CD4-positive, alpha-beta T cell treated with Interleukin-10 for 1 hour (primary cell): ENCODE data around the gene WDR90.

Experiments used
- DNase-seq: peaks from one replicate; pipeline ENCODE4 v3.0.0-alpha.2; 2020

Gene WDR90

DNA sequence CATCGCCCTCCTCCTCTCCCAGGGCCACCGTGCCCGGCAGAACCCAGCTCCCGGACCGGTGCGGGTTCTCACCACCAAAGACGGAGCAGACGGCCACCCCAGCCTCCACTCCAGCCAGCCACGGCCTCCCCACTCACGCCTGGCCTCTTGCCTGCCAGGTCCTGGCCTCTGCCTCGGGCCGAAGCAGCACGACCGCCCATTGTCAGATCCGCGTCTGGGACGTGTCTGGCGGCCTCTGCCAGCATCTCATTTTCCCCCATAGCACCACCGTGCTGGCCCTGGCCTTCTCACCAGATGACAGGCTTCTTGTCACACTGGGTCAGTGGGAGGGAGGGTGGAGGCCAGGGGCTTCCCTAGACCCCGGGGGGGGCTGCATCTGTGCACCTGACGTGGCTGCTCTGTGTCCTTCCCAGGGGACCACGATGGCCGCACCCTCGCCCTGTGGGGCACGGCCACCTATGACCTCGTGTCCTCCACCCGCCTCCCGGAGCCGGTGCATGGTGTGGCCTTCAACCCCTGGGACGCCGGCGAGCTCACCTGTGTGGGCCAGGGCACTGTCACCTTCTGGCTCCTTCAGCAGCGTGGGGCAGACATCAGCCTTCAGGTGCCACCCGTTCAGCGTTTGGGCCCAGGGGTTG lies 12.1 kb downstream of the WDR90 start:
- no peak for DNase-seq

DNA sequence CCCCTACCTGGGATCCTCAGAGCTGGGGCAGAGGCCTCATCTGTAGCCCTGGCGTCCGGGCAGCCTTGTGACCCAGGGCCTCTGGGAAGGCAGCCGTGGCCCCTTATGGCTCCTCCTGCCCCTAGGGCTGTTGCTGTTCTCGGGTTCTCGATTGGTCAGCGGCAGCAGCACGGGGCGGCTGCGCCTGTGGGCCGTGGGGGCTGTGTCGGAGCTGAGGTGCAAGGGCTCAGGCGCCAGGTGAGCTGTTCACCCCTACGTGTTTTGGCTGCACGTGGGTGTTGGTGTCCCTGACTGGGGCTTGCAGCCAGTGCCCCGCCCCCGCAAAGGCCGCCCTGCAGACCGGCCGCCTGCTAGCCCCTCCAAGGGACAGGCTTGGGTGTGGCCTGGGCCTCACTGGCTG lies 12.9 kb downstream of the WDR90 start:
- no peak for DNase-seq

DNA sequence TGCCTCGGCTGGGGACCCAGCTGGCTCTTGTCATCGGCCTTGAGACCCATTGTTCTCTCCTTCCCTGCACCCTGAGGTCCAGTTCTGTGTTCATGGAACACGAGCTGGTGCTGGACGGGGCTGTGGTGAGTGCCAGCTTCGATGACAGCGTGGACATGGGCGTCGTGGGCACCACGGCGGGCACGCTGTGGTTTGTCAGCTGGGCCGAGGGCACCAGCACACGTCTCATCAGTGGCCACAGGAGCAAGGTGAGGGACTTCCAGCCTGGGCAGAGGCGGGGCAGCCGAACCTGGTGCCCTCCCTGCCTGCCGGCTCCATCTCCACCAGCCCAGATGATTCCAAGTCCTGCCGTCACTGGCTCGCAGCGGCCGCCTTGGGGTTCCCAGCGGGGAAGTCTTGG lies 13.4 kb downstream of the WDR90 start:
- DNase-seq: no peak

DNA sequence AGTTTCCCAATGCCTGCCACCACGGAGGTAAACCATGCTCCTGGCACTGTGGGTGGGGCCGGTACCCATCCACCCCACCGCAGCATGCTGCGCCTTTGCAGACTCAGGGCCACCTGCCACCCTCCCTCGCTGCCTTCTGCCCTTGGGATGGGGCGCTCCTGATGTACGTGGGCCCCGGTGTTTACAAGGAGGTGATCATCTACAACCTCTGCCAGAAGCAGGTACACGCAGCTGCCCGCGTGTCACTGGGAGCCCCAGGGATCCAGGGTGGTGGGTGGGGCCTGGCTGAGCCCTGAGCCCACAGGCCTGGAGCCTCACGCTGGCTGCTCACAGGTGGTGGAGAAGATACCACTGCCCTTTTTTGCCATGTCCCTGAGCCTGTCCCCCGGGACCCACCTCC lies 17.4 kb downstream of the WDR90 start:
- no peak for DNase-seq

DNA sequence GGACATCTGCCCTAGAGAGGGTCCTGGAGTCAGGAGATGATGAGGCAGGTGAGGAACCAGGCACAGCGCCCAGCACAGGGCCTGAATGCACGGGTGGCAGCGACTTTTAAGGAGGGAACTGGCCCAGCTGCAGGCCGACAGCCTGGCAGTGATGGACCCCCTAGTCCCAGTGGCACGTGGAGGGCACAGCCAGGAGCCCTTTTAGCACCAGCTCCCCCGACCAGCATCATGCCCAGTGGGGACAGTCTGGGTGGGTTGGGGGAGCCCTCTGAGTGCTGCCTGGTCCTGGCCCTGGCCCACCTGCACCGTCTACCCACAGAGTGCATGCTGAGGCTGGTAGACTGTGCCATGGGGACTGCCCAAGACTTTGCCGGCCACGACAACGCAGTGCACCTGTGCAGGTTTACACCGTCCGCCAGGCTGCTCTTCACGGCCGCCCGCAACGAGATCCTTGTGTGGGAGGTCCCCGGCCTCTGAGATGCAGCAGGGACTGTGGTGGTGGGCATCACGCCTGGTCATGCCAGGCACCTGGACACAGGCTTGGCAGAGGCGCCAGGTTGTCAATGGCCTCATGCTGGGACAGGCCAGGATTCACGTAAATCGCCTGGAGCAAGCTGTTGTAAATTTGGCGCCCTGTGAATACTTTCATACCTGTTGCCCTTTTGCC lies 18.1 kb downstream of the WDR90 start:
- no peak for DNase-seq

DNA sequence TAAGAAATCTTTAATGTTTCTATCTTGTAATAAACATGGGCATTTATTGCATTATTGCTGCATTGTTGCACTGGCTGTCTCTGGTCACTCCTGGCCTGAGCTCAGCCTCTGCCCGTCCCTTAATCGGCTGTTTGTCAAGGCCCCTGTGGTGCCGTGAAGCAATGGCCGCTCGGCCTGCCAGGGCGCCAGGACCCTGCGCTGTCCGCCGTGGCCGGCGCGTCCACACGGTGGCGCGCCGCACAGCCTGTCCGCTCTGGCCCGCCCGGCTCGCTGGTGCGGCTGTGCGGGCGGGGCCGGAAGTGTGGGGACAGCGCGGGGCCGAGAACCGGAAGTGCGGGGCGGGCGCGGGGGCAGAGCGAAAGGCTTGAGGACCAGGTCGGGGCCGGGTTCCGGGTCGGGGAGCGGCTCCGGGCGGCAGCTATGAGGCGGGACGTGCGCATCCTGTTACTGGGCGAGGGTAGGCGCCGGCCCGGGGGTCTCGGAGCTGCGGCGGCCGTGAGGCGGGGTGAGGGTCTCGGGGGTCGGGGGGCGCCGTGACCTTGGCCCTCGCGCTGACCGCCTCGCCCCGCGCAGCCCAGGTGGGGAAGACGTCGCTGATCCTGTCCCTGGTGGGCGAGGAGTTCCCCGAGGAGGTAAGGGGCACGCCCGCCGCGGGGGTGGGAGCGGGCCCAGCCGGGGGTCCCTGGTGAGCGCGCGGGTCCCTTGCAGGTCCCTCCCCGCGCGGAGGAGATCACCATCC lies 18.8 kb downstream of the WDR90 start, which contains the start of gene RHOT2:
RHOT2 (plus strand) TSS at position 353 of the 739 bp plus-strand sequence; CDS start at position 421, 68 bp downstream.
- DNase-seq: peak; percentile 94

DNA sequence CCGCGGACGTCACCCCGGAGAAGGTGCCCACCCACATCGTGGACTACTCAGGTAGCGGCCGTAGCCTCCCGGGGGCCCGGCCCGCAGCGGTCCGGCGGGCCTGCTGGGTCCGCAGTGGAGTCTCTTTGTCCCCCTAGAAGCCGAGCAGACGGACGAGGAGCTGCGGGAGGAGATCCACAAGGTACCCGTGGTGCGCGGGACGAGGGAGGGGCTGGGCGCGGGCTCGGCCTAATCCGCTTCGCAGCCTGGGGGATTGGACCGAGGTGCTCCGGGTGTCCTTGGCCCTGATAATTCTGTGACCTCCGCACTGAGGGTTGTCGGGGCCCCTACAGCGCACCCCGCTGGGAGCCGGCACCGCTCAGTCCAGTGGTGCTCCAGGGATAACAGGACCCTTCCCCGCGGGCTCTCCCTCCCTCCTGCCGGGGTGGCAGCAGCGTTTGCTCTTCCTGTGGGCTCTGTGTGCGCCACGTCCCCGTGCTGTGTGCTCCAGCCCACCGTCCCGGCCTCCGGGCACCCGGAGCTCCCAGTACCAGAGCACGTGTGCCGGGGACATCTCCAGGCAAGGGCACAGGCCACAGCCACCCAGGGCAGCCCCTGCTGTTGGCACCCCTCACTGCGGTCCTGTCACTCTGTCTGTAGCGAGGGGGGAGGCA lies 19.5 kb downstream of the WDR90 start:
- DNase-seq: no peak

DNA sequence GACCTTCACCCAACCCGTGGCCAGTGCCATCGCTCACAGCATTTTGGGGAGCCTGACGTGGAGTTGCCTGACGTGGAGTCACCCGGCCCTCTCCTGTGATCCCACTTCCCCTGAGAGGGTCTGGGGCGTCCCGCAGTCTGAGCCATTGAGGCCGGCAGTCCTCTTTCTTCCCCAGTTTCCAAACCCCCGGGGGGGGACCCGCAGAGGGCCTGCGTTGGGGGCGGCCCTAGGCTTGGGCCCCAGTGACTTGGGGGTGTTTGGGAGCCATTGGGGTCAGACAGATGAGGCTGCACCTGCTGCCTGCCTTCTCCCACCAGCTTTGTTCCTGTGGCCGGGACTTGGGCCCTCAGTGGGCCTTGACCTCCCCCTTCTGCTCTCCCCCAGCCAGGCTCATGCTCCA lies 20.5 kb downstream of the WDR90 start:
- DNase-seq: no peak

DNA sequence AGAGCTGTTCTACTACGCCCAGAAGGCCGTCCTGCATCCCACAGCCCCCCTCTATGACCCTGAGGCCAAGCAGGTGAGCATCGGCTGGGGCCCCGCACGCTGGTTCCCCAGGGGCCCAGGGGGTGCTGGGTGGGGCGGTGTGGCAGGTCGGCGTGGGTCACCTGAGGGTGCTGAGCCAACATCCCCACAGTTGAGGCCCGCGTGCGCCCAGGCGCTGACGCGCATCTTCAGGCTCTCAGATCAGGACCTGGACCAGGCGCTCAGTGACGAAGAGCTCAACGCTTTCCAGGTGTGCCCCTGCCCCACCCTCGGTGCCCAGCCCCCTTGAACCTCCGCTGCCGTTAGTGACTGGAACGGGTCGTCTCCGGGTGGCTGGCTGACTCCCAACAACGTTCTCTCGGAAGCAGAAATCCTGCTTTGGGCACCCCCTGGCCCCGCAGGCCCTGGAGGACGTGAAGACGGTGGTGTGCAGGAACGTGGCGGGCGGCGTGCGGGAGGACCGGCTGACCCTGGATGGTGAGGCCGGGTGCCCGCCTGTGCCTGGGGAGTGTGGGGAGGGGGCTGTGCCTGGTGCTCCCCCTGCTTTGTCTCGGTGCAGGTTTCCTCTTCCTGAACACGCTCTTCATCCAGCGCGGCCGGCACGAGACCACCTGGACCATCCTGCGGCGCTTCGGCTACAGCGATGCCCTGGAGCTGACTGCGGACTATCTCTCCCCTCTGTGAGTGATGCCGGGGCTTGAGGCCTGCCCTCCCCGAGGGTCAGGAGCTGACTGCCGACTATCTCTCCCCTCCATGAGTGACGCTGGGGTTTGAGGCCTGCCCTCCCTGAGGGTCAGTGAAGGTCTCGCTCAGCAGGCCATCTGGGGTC lies 21.6 kb downstream of the WDR90 start:
- no peak for DNase-seq

DNA sequence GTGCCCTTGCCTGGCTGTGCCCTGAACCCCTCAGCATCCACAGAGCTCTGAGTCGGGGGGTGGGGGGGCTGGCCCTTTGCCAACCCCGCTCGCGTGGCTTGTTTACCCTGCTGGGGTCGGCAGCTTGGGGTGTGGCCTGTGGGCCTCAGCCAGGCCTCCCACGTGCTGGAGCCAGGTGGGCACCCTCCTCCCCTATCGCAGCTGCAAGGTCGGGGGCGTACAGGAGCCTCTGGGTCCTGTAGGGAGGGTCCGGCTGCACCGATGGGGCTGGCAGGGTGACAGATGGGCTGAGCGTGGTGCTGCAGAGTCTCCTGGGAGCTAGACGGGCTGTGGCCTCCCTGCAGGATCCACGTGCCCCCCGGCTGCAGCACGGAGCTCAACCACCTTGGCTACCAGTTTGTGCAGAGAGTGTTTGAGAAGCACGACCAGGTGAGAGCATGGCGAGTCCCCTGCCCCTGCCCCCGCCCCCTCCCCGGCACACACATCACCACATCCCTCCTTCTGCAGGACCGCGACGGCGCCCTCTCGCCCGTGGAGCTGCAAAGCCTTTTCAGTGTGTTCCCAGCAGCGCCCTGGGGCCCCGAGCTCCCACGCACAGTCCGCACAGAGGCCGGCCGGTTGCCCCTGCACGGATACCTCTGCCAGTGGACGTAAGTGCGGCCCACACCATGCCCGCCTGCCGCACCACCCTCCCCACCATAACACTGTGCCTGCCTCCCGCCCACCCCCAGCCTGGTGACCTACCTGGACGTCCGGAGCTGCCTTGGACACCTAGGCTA lies 22.4 kb downstream of the WDR90 start:
- DNase-seq: no peak

DNA sequence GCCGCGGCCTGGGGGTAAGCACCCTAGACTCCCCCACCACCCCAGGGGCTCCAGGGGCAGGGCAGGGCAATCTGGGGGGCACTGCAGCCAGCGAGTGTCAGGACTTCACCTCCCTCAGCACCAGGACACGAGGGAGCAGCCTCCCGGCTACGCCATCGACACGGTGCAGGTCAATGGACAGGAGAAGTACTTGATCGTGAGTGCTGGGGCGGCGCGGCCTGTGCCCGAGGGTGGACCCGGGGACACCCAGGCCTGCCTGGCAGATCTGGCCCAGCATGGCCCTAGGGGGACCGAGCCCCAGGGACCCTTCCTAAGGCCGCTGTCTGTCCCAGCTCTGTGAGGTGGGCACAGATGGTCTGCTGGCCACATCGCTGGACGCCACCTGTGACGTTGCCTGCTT lies 23.2 kb downstream of the WDR90 start:
- DNase-seq: no peak

DNA sequence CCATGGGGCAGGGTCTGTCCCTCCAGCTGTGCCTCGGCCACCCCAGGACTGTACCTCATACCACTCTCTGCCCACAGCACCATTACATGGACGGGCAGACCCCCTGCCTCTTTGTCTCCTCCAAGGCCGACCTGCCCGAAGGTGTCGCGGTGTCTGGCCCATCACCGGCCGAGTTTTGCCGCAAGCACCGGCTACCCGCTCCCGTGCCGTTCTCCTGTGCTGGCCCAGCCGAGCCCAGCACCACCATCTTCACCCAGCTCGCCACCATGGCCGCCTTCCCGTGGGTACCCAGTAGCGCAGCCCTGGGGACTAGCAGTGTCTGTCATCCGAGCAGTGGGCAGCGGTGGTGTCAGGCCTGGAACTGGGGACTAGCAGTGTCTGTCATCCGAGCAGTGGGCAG lies 23.7 kb downstream of the WDR90 start:
- no peak for DNase-seq

DNA sequence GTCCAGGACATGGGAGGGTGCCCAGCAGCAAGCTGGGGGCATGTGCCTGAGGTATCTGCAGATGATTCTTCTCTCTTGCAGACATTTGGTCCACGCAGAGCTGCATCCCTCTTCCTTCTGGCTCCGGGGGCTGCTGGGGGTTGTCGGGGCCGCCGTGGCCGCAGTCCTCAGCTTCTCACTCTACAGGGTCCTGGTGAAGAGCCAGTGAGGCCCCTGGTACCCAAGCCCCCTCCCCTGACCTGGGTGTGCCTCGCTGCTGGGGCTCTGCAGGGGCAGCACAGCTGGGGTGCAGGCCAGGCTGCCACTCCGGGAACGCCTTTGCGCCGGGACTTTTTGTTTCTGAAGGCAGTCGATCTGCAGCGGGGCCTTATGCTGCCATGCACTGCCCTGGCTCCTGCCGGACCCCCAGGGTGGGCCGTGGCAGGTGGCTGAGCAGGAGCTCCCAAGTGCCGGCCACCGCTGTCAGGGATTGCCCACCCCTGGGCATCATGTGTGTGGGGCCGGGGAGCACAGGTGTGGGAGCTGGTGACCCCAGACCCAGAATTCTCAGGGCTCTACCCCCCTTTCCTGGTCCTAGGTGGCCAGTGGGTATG lies 24.3 kb downstream of the WDR90 start:
- DNase-seq: no peak

DNA sequence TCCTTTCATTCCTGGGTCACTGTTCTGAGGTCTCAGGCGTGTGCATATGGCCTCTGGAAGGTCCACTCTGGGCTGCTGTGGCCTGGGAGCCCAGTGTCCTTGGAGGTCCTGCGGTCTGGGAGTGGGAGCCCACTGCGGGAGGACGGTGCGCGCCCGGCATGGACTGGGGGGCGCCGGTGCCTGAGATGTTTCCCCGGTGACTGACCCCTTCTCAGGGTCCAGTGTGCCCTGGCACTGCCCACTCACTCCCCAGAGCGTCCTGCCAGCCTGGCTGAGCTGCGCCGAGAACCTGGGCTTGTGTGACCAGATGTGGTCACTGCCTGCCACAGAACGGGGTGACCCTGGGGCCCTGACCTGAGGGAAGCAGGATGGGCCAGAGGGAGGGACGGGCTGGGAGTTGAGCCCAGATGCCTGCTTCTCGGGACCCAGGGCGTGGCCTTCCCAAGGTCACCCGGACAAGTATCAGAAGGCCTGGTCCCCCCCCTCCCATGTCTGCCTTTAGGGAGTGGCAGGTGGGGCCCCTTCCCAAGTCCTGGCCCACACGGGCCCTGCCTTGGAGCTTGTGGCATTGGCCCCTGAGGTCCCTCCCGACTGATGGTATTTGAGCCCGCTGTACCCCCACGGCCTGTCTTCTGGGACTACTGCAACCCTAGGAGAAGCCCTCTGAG lies 25.2 kb downstream of the WDR90 start:
- DNase-seq: no peak

DNA sequence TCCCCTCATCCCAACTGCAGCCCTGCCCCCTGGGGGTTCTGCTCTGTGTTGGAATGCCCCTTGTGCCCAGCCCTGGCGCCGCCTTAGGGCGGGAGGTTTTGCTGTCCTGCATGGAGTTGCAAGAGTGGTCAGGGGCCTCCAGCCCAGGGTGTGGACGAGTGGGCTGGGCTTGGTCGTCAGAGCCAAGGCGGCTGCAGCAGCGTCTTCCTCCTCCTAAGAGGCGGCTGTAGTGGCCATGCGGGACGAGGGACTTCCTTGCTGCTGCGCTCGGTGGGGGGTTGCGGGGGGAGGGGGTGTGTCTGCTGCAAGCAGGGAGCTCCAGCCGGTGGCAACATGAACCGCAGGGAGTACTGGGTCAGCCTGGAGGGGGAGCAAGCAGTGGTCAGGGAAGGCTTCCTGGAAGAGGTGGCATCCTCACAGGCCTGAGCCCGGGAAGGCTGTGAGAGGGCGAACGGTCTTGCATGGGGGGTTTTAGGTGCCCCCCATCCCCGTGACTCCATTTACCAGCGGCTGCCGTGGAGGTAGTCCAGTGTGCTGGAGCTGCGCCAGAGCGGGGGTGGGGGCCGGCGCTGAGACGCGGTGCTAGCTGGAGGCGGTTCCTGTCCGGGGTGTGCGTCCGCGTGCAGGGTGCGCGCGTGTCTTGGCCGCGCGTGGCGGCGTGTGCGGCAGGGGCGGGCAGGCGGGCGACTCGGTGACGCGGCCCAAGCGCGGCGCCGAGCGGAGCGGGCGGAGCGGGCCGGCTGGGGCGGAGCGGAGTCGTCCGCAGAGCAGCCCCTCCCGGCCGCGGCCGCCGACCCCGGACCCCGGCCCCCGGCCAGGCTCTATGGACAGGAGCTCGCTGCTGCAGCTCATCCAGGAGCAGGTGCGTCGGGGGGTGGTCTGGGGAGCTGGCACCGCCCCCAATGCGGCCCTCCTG lies 26.1 kb downstream of the WDR90 start, which contains the start of gene RHBDL1:
RHBDL1 (plus strand) TSS at position 704 of the 916 bp plus-strand sequence; CDS start at position 824, 120 bp downstream.
- no peak for DNase-seq

DNA sequence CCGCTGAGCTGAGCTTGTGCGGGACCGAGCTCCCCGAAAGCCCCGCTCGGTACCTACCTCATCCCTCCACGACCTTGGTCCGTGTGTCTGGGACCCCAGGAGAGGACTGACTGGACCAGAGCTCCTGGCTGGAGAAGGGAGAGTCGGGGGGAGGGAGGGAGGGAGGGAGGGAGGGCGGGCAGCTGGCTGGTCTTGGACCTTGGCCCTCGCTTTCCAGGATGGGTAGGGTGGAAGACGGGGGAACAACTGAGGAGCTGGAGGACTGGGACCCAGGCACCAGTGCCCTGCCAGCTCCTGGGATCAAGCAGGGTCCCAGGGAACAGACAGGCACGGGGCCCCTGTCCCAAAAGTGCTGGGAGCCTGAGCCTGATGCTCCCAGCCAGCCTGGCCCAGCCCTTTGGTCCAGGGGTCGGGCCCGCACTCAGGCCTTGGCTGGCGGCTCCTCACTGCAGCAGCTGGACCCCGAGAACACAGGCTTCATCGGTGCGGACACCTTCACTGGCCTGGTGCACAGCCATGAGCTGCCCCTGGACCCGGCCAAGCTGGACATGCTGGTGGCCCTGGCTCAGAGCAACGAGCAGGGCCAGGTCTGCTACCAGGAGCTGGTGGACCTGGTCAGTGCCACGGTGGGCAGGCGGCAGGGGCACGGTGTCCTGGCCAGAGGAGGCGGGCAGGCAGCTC lies 26.9 kb downstream of the WDR90 start:
- no peak for DNase-seq

DNA sequence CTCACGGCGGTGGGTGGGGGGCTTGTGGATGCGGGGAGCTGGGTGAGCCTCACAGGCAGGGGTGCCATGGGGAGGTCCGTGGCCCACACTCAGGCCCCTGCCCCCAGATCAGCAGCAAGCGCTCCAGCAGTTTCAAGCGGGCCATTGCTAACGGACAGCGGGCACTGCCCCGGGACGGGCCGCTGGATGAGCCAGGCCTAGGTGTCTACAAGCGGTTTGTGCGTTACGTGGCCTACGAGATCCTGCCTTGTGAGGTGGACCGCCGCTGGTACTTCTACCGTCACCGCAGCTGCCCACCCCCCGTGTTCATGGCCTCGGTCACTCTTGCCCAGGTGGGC lies 27.4 kb downstream of the WDR90 start:
- DNase-seq: no peak

DNA sequence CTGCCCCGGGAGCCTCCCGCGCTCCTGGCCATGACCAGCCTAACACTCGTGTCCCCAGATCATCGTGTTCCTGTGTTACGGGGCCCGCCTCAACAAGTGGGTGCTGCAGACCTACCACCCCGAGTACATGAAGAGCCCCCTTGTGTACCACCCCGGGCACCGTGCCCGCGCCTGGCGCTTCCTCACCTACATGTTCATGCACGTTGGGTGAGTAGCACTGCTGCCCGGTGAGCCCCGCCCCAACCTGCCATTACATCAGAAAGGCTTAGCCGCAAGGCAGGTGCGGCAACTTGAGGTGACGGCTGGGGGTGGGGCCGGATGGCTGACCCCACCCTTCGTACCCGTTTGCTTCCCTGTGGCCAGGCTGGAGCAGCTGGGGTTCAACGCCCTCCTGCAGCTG lies 27.7 kb downstream of the WDR90 start:
- peak; percentile 58 for DNase-seq
